Upper lobe of right lung (tissue), 1 donor: ENCODE data around the gene CTNNBL1. TPM values are rescaled to one million over a fixed set of nuclear protein-coding genes. Genes with fewer than 3 reads are reported as not detected.

Experiments
- ATAC-seq: fragments of 200-7000 bp; cut with Tn5 transposase; one replicate; pipeline ENCODE4 v1.9.1; 2020; ENCODE audit warnings: mild to moderate bottlenecking, moderate library complexity
- DNase-seq: peaks from one replicate; pipeline ENCODE4 v3.0.0-alpha.2; 2020
- H3K27ac ChIP-seq: fragments of 200-600 bp; one replicate; pipeline ENCODE4 v1.8.0; 2022
- H3K27me3 ChIP-seq: fragments of 200-600 bp; one replicate; pipeline ENCODE4 v1.8.0; 2022; ENCODE audit warnings: mild to moderate bottlenecking
- H3K36me3 ChIP-seq: fragments of 200-600 bp; one replicate; pipeline ENCODE4 v1.8.0; 2022
- H3K4me1 ChIP-seq: fragments of 200-600 bp; one replicate; pipeline ENCODE4 v1.8.0; 2022
- H3K4me3 ChIP-seq: fragments of 200-600 bp; one replicate; pipeline ENCODE4 v1.8.0; 2022; ENCODE audit warnings: mild to moderate bottlenecking
- H3K9me3 ChIP-seq: fragments of 200-600 bp; one replicate; pipeline ENCODE4 v1.8.0; 2022
- CTCF ChIP-seq: fragments of 200-600 bp; IDR thresholded peaks from one replicate; pipeline ENCODE4 v1.8.0; 2022; ENCODE audit warnings: antibody characterized with exemption
- intact Hi-C: fragments of 100-400 bp; cut with DNase I; formaldehyde crosslinking; loops from one replicate; pipeline ENCODE4 v1.11.0; 2022
- total RNA-seq: library from RNA; stranded (reverse); fragmentation: NEBNext Ultra II Directional; extraction: Animal tissue kit (Norgen Biotek cat#: 25700); gene quantifications from one replicate; pipeline ENCODE4 v1.2.1, GENCODE V29; 2021
- donor health status: DM: no; HTN: yes; CAD: no; lungs with severe emphysema.

CTNNBL1 gene
- total RNA-seq, 1 donor from 2014 or later, result 52.8 TPM

DNA sequence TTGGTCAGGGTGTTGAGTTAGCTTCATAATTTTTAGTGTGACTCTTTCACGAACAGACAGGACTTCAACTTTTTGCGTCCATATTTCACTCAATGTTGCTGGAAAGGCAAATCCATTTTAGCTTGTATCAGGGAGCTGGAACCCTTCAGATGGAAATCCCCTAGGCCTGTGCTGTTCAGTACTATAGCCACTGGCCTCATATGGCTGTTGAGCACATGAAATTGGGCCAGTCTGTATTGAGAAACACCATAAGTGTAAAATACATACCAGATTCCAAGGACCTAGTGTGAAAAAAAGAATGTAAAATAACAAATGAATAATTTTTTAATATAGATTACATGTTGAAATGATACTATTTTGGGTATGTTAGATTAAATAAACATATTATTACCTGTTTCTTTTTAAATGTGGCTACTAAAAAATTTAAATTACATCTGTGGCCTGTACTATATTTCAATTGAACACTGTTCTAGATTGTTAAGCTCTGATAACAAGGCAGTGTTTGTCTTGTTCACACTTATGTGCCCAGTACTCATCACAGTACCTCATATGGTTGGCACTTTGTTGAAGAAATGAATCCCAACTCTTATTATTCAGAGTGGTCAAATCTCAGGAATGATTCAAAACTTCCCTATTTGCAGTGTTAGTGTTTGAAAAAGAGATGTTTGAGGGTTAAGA, 34.3 kb downstream of the CTNNBL1 start:
- peak; percentile 39 for ATAC-seq
- DNase-seq, result no peak
- no peak overlapping the region for H3K4me3 ChIP-seq
- H3K4me1 ChIP-seq, result peaks cover 22% of the 10 kb centered on the region
- intact Hi-C loops, result no loop called here
- H3K9me3 ChIP-seq, result no peaks in the 10 kb centered on the region
- peak overlapping the region; percentile 43 for H3K27ac ChIP-seq
- peaks cover 10% of the 10 kb centered on the region for H3K36me3 ChIP-seq
- no peak for TF ChIP-seq CTCF
- no peaks in the 10 kb centered on the region for H3K27me3 ChIP-seq

DNA sequence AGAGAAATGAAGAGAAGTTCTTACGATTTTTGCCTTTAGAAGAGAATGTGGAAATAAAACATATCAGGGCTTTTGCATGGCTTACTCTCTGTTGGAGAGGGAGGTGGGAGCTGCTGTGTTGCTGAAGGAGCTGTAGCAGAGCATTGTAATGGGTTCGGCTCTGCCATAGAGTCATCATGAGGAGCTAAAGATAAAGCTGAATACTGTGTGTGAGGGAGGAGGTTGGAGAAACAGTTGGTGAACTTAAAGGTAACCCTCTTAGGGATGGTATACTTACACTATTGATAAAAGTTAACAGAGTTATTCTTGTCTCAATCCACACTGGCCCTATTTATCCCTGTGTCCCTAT, 34.8 kb downstream of the CTNNBL1 start:
- peaks cover 22% of the 10 kb centered on the region for H3K4me1 ChIP-seq
- no peaks in the 10 kb centered on the region for H3K9me3 ChIP-seq
- H3K36me3 ChIP-seq, result peaks cover 15% of the 10 kb centered on the region
- no peak overlapping the region for H3K4me3 ChIP-seq
- DNase-seq, result no peak
- H3K27me3 ChIP-seq, result no peaks in the 10 kb centered on the region
- TF ChIP-seq CTCF, result no peak
- no peak for ATAC-seq
- no peak overlapping the region for H3K27ac ChIP-seq
- intact Hi-C loops, result no loop called here

DNA sequence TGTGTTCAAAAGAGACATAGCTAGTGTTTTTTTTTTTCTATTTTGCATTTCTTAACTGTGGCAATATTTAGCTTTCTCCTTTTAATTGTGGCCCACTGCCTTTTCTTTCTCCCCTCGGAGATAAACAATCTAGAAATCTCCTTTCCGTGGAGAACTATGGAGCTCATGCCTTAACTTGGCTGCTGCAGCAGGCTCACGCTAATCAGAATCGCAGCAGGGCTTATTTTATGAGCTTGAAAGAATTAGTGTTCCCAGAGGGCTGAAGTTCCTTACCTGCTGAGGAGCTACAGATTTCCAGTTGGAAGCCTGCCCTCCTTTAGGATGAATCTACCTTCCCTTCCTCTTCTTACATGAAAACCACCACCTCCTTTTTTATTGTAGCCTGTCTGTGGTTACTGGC, 35.6 kb downstream of the CTNNBL1 start:
- intact Hi-C loops, result no loop called here
- peaks cover 21% of the 10 kb centered on the region for H3K36me3 ChIP-seq
- H3K9me3 ChIP-seq, result no peaks in the 10 kb centered on the region
- TF ChIP-seq CTCF, result no peak
- ATAC-seq (no peak), DNase-seq (no peak)
- no peaks in the 10 kb centered on the region for H3K27me3 ChIP-seq
- H3K27ac ChIP-seq, result no peak overlapping the region
- peaks cover 25% of the 10 kb centered on the region for H3K4me1 ChIP-seq
- H3K4me3 ChIP-seq, result no peak overlapping the region

GRCh38 chr20:37729909-37730308, 36.1 kb downstream of the CTNNBL1 start:
- no peak overlapping the region for H3K27ac ChIP-seq
- DNase-seq (no peak), ATAC-seq (no peak)
- peaks cover 28% of the 10 kb centered on the region for H3K4me1 ChIP-seq
- no peak for TF ChIP-seq CTCF
- H3K9me3 ChIP-seq, result no peaks in the 10 kb centered on the region
- H3K4me3 ChIP-seq, result no peak overlapping the region
- peaks cover 22% of the 10 kb centered on the region for H3K36me3 ChIP-seq
- H3K27me3 ChIP-seq, result no peaks in the 10 kb centered on the region
- intact Hi-C loops, result no loop called here

GRCh38 chr20:37733416-37733815, 39.6 kb downstream of the CTNNBL1 start:
- ATAC-seq (no peak), DNase-seq (no peak)
- intact Hi-C loops, result no loop called here
- Histone ChIP-seq H3K9me3 (no peaks in the 10 kb centered on the region), H3K4me3 (no peak overlapping the region), H3K36me3 (peaks cover 53% of the 10 kb centered on the region), H3K27me3 (no peaks in the 10 kb centered on the region), H3K4me1 (peaks cover 6% of the 10 kb centered on the region), H3K27ac (no peak overlapping the region)
- no peak for TF ChIP-seq CTCF
